Loucy (cell line): ENCODE results near the gene HSPA9.

ENCODE experiments used
- CTCF ChIP-seq: fragments of 200-600 bp; sonication (generic); conservative IDR thresholded peaks from 2 replicates; pipeline ENCODE4 v1.5.1; 2014; ENCODE audit warnings: mild to moderate bottlenecking, antibody characterized with exemption, low read length
- EZH2phosphoT487 ChIP-seq: fragments of 200-600 bp; IDR thresholded peaks from 2 replicates; pipeline ENCODE4 v1.6.1; 2018; ENCODE audit warnings: antibody characterized with exemption, mild to moderate bottlenecking, moderate library complexity, borderline replicate concordance

DNA sequence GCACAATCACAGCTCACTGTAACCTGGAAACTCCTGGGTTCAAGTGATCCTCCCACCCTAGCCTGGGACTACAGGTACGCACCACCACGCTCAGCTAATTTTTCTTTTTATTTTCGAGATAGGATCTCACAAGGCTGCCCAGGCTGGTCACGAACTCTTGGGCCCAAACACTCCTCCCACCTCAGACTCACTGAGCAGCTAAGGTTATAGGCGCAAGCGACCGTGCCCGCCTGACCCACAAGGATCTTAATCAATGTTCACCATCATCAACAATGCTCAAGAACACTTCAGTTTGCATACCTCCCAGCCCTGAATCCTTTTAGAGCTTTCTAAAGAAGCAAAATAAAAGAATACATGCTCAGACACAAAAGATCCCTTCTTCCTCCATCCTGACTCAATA lies 45.4 kb downstream of the HSPA9 start:
- TF ChIP-seq CTCF: no peak
- no peak for TF ChIP-seq EZH2phosphoT487
